HepG2 (cell line): ENCODE measurements around the gene CROT. TPM values are rescaled to one million over a fixed set of nuclear protein-coding genes. Genes with fewer than 3 reads are reported as not detected.

Experiments
- CEBPB ChIP-seq: IDR thresholded peaks from 2 replicates; pipeline ENCODE4 v1.6.1; 2011; ENCODE audit warnings: low read depth, low read length, improper control_type of control experiment, borderline replicate concordance
- CHD2 ChIP-seq: IDR thresholded peaks from 2 replicates; pipeline ENCODE4 v1.6.1; 2011; ENCODE audit warnings: low read depth, low read length, improper control_type of control experiment
- ELF4 ChIP-seq: sonication (generic); formaldehyde crosslinking; IDR thresholded peaks from 2 replicates; pipeline ENCODE4 v1.5.0; 2020; ENCODE audit warnings: missing genetic modification reagents, mild to moderate bottlenecking, moderate library complexity, borderline replicate concordance
- FOXJ3 ChIP-seq: sonication (generic); formaldehyde crosslinking; IDR thresholded peaks from 2 replicates; pipeline ENCODE4 v1.4.0; 2020; ENCODE audit warnings: missing genetic modification reagents, mild to moderate bottlenecking, borderline replicate concordance
- NR2F2 ChIP-seq: IDR thresholded peaks from 2 replicates; pipeline ENCODE4 v1.6.1; 2012; ENCODE audit warnings: low read depth, inconsistent platforms, borderline replicate concordance
- ZNF136 ChIP-seq: sonication (generic); formaldehyde crosslinking; IDR thresholded peaks from 2 replicates; pipeline ENCODE4 v1.8.1; 2022; ENCODE audit warnings: low read depth, mild to moderate bottlenecking, moderate library complexity, missing genetic modification reagents
- ZNF331 ChIP-seq: sonication (generic); formaldehyde crosslinking; IDR thresholded peaks from 2 replicates; pipeline ENCODE4 v1.4.0; 2020; ENCODE audit warnings: missing genetic modification reagents
- ZNF432 ChIP-seq: sonication (generic); formaldehyde crosslinking; IDR thresholded peaks from 2 replicates; pipeline ENCODE4 v1.5.0; 2020; ENCODE audit warnings: missing genetic modification reagents, mild to moderate bottlenecking, borderline replicate concordance
- ZNF674 ChIP-seq: sonication (generic); formaldehyde crosslinking; IDR thresholded peaks from 2 replicates; pipeline ENCODE4 v1.5.0; 2020; ENCODE audit warnings: low read depth, mild to moderate bottlenecking, missing genetic modification reagents
- polyA plus RNA-seq, 8 experiments: library from polyadenylated mRNA; depleted of rRNA in 3 of 8; stranded (reverse) in 7 of 8; unstranded in 1 of 8; fragments of >200 nt; fragmentation: Illumina TruSeq in 4 of 8; extraction: Trizol in 4 of 8; gene quantifications; 2 replicates each; pipeline versions ENCODE4 v1.2.1 to v1.2.3, GENCODE V29; 2011 to 2016; ENCODE audit warnings: low read depth in 4 of 8, missing spikeins in 1 of 8, mixed read lengths in 1 of 8; ENCODE audit not compliant: insufficient read depth in 1 of 8
- total RNA-seq, 5 experiments: library from RNA; depleted of rRNA; stranded (reverse); fragments of >200 nt; fragmentation: Illumina TruSeq; extraction: Trizol; gene quantifications; 2 replicates each; pipeline ENCODE4 v1.2.3, GENCODE V29; 2016; ENCODE audit warnings: low read depth in 1 of 5
- TF ChIP-seq, protein P1 (sequence below): sonication (generic); formaldehyde crosslinking; IDR thresholded peaks from 2 replicates; pipeline ENCODE4 v1.8.1; 2022; ENCODE audit warnings: mild to moderate bottlenecking, missing genetic modification reagents
- TF ChIP-seq, protein P2 (sequence below): sonication (generic); formaldehyde crosslinking; IDR thresholded peaks from 2 replicates; pipeline ENCODE4 v1.8.1; 2023; ENCODE audit warnings: mild to moderate bottlenecking, moderate library complexity, missing genetic modification reagents
- TF ChIP-seq, protein P3 (sequence below): sonication (generic); formaldehyde crosslinking; IDR thresholded peaks from 2 replicates; pipeline ENCODE4 v1.4.0; 2020; ENCODE audit warnings: missing genetic modification reagents, borderline replicate concordance
- TF ChIP-seq, protein P4 (sequence below): sonication (generic); formaldehyde crosslinking; IDR thresholded peaks from 2 replicates; pipeline ENCODE4 v1.4.0; 2020; ENCODE audit warnings: missing genetic modification reagents, borderline replicate concordance
- TF ChIP-seq, protein P5 (sequence below): IDR thresholded peaks from 2 replicates; pipeline ENCODE4 v1.6.1; 2016; ENCODE audit warnings: mild to moderate bottlenecking, missing biosample characterization, missing genetic modification reagents
- TF ChIP-seq, protein P6 (sequence below): sonication (generic); formaldehyde crosslinking; IDR thresholded peaks from 2 replicates; pipeline ENCODE4 v1.8.0; 2022; ENCODE audit warnings: missing genetic modification reagents, low read depth, mild to moderate bottlenecking, borderline replicate concordance
- TF ChIP-seq, protein P7 (sequence below): sonication (generic); formaldehyde crosslinking; IDR thresholded peaks from 2 replicates; pipeline ENCODE4 v1.5.0; 2020; ENCODE audit warnings: mild to moderate bottlenecking, missing genetic modification reagents

Gene CROT
- total and polyA plus RNA-seq, 2 of the 13 experiments (the other 11 are each of a cell fraction or from before 2014, with no cell fraction given) = 5.0 to 13.7 TPM

DNA sequence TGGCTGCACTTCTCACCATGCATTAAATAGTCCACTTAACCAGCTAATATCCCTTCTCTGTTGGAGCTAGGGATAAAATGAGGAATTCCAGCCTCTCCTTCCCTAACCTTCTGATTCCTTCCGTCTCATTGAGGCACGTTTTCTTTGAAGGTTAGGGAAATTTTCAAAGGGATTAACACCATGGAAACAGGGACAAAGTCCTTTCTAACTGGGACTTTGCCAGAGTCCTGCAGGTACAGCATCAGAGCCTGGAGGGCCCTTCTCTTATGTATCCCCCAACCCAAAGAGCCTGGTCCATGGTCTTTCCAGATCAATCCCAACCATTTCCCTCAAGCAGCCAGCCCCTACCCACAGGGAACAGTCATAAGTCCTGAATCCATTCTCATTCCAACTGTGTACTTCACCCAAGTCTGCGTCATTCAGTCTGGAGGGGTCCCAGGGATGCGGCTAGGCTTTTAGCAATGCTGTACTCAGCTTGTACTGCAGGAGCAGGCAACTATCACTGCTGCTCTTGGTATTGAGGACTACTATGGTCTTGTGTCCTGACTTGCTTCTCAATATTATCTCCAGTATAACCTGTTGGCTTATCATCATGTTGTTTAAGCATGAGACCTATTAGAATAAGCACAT, 34.6 kb upstream of the CROT start (continued):
- TF ChIP-seq, protein P1, sequence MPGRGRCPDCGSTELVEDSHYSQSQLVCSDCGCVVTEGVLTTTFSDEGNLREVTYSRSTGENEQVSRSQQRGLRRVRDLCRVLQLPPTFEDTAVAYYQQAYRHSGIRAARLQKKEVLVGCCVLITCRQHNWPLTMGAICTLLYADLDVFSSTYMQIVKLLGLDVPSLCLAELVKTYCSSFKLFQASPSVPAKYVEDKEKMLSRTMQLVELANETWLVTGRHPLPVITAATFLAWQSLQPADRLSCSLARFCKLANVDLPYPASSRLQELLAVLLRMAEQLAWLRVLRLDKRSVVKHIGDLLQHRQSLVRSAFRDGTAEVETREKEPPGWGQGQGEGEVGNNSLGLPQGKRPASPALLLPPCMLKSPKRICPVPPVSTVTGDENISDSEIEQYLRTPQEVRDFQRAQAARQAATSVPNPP (CRISPR knock-in tag) = no peak
- TF ChIP-seq ZNF331 (CRISPR knock-in tag) (no peak), CHD2 (no peak), CEBPB (no peak), FOXJ3 (CRISPR knock-in tag) (no peak), NR2F2 (no peak), ELF4 (CRISPR knock-in tag) (no peak), ZNF674 (CRISPR knock-in tag) (no peak), ZNF136 (CRISPR knock-in tag) (no peak), ZNF432 (CRISPR knock-in tag) (no peak)
- TF ChIP-seq, protein P2, sequence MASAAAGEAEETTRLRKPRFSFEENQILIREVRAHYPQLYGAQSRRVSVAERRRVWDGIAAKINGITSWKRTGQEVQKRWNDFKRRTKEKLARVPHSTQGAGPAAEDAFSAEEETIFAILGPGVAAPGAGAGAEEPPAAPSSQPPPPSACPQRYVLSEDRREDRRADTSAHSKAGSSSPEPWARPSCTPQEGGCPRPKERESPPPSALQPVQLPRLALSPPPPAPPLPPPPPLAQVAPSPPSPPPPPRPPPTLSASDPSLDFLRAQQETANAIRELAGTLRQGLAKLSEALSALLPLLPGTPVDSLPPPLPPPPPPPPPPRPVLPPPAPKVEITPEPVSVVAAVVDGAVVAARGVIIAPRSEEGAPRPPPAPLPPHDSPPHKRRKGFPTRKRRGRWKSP (CRISPR knock-in tag) = no peak
- TF ChIP-seq, protein P3, sequence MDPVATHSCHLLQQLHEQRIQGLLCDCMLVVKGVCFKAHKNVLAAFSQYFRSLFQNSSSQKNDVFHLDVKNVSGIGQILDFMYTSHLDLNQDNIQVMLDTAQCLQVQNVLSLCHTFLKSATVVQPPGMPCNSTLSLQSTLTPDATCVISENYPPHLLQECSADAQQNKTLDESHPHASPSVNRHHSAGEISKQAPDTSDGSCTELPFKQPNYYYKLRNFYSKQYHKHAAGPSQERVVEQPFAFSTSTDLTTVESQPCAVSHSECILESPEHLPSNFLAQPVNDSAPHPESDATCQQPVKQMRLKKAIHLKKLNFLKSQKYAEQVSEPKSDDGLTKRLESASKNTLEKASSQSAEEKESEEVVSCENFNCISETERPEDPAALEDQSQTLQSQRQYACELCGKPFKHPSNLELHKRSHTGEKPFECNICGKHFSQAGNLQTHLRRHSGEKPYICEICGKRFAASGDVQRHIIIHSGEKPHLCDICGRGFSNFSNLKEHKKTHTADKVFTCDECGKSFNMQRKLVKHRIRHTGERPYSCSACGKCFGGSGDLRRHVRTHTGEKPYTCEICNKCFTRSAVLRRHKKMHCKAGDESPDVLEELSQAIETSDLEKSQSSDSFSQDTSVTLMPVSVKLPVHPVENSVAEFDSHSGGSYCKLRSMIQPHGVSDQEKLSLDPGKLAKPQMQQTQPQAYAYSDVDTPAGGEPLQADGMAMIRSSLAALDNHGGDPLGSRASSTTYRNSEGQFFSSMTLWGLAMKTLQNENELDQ (CRISPR knock-in tag) = no peak
- TF ChIP-seq, protein P4, sequence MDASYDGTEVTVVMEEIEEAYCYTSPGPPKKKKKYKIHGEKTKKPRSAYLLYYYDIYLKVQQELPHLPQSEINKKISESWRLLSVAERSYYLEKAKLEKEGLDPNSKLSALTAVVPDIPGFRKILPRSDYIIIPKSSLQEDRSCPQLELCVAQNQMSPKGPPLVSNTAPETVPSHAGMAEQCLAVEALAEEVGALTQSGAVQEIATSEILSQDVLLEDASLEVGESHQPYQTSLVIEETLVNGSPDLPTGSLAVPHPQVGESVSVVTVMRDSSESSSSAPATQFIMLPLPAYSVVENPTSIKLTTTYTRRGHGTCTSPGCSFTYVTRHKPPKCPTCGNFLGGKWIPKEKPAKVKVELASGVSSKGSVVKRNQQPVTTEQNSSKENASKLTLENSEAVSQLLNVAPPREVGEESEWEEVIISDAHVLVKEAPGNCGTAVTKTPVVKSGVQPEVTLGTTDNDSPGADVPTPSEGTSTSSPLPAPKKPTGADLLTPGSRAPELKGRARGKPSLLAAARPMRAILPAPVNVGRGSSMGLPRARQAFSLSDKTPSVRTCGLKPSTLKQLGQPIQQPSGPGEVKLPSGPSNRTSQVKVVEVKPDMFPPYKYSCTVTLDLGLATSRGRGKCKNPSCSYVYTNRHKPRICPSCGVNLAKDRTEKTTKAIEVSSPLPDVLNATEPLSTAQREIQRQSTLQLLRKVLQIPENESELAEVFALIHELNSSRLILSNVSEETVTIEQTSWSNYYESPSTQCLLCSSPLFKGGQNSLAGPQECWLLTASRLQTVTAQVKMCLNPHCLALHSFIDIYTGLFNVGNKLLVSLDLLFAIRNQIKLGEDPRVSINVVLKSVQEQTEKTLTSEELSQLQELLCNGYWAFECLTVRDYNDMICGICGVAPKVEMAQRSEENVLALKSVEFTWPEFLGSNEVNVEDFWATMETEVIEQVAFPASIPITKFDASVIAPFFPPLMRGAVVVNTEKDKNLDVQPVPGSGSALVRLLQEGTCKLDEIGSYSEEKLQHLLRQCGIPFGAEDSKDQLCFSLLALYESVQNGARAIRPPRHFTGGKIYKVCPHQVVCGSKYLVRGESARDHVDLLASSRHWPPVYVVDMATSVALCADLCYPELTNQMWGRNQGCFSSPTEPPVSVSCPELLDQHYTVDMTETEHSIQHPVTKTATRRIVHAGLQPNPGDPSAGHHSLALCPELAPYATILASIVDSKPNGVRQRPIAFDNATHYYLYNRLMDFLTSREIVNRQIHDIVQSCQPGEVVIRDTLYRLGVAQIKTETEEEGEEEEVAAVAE (CRISPR knock-in tag) = no peak
- TF ChIP-seq, protein P5, sequence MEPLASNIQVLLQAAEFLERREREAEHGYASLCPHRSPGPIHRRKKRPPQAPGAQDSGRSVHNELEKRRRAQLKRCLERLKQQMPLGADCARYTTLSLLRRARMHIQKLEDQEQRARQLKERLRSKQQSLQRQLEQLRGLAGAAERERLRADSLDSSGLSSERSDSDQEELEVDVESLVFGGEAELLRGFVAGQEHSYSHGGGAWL (CRISPR knock-in tag) = no peak
- TF ChIP-seq, protein P6, sequence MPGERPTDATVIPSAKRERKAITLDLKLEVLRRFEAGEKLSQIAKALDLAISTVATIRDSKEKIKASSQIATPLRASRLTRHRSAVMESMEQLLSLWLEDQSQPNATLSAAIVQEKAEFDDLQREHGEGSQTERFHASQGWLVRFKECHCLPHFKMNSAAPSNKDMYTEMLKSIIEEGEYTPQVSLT = no peak
- TF ChIP-seq, protein P7, sequence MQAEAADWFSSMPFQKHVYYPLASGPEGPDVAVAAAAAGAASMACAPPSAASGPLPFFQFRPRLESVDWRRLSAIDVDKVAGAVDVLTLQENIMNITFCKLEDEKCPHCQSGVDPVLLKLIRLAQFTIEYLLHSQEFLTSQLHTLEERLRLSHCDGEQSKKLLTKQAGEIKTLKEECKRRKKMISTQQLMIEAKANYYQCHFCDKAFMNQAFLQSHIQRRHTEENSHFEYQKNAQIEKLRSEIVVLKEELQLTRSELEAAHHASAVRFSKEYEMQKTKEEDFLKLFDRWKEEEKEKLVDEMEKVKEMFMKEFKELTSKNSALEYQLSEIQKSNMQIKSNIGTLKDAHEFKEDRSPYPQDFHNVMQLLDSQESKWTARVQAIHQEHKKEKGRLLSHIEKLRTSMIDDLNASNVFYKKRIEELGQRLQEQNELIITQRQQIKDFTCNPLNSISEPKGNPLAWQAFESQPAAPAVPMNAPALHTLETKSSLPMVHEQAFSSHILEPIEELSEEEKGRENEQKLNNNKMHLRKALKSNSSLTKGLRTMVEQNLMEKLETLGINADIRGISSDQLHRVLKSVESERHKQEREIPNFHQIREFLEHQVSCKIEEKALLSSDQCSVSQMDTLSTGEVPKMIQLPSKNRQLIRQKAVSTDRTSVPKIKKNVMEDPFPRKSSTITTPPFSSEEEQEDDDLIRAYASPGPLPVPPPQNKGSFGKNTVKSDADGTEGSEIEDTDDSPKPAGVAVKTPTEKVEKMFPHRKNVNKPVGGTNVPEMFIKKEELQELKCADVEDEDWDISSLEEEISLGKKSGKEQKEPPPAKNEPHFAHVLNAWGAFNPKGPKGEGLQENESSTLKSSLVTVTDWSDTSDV (CRISPR knock-in tag) = no peak
